ENCODE measurements around the gene PPP6R2.

The PPP6R2 gene

GRCh38 chr22:50488886-50489285 lies 145.8 kb downstream of the PPP6R2 start:
- H3K4me3 ChIP-seq (ENCODE audit: low read length) = no peak overlapping the region
- TF ChIP-seq ZNF274 (IDR thresholded peaks at IDR 0.05; ENCODE audit: low read depth, low read length) = no peak

- no peak for TF ChIP-seq ZNF274 (IDR thresholded peaks at IDR 0.05; ENCODE audit: low read depth, low read length)
- H3K4me3 ChIP-seq (ENCODE audit: low read length) = no peak overlapping the region
Observed at GRCh38 chr22:50489363-50490243, 146.5 kb downstream of the PPP6R2 start.

- no peak overlapping the region for H3K4me3 ChIP-seq (ENCODE audit: low read length)
- TF ChIP-seq ZNF274 (IDR thresholded peaks at IDR 0.05; ENCODE audit: low read depth, low read length) = no peak
Observed at GRCh38 chr22:50490531-50491308, 147.6 kb downstream of the PPP6R2 start.
